Right atrium auricular region (tissue), 2 donors: Measurements from ENCODE around the gene TRDN. TPM values are rescaled to one million over a fixed set of nuclear protein-coding genes. Genes with fewer than 3 reads are reported as not detected.
A peak's percentile ranks its signal among the peaks of the same experiment; 100 is the strongest.

Experiments
- DNase-seq: peaks from one replicate; pipeline ENCODE4 v3.0.0-alpha.2; 2019; ENCODE audit warnings: low spot score
- H3K27ac ChIP-seq, 2 donors: fragments of 200-600 bp; sonication (generic); 1 replicate in 1 of 2; 2 replicates in 1 of 2; pipeline ENCODE4 v1.5.1; 2016 to 2019
- H3K27me3 ChIP-seq, 2 donors: fragments of 200-600 bp; sonication (generic); one replicate each; pipeline versions ENCODE4 v1.5.1 to v1.6.0; 2017 to 2019
- H3K36me3 ChIP-seq: fragments of 200-600 bp; sonication (generic); one replicate; pipeline ENCODE4 v1.5.1; 2016
- H3K4me1 ChIP-seq, 2 donors: fragments of 200-600 bp; sonication (generic); one replicate each; pipeline versions ENCODE4 v1.5.1 to v1.6.0; 2017 to 2019
- H3K4me3 ChIP-seq, 2 donors: fragments of 200-600 bp; sonication (generic); 1 replicate in 1 of 2; 2 replicates in 1 of 2; pipeline ENCODE4 v1.5.1; 2017 to 2019; ENCODE audit warnings: mild to moderate bottlenecking in 1 of 2, moderate library complexity in 1 of 2
- H3K9me3 ChIP-seq, 2 donors: fragments of 200-600 bp; sonication (generic); one replicate each; pipeline ENCODE4 v1.5.1; 2019
- CTCF ChIP-seq, 2 donors: fragments of 200-600 bp; sonication (generic); IDR thresholded peaks; one replicate each; pipeline ENCODE4 v1.5.1; 2019; ENCODE audit warnings: antibody characterized with exemption in 2 of 2
- total RNA-seq, 2 donors: library from RNA; depleted of rRNA; stranded (reverse); fragments of >200 nt; gene quantifications; one replicate each; pipeline ENCODE4 v1.1.0, GENCODE V29; 2016

The TRDN gene
- total RNA-seq, 2 donors from 2014 or later, result 90.2 to 217 TPM

- Histone ChIP-seq H3K27ac (peak overlapping the region in 1 of 2 donors; percentile 55), H3K9me3 (no peaks in the 10 kb centered on the region), H3K36me3 (no peaks in the 10 kb centered on the region), H3K4me1 (no peaks in the 10 kb centered on the region), H3K27me3 (no peaks in the 10 kb centered on the region), H3K4me3 (no peak overlapping the region)
- no peak for DNase-seq
- TF ChIP-seq CTCF (IDR thresholded peaks at IDR 0.05), result no peak
Observed at GRCh38 chr6:123629258-123629941, 7.3 kb downstream of the TRDN start.

GRCh38 chr6:123625696-123626095 lies 11.1 kb downstream of the TRDN start:
- no peak overlapping the region for H3K4me3 ChIP-seq

DNA sequence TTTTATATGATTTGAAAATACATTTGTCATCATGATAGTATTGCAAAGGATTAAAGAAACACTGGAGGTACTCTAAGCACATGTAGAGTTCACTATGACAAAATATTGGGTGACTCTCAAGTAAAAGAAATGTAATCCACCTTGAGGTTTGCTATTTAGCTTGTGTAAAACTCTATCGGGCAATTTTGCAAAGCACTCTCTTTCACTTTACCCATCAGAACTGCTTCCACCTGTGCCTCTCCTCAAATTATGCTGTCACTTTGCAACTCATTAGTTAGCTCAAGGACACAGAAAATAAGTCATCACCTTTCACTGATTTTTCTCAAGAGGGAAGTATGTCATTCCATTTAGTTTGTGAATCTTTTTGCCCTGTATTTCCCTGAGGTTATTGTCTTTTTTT lies 14.0 kb downstream of the TRDN start:
- no peaks in the 10 kb centered on the region for H3K36me3 ChIP-seq
- H3K27ac ChIP-seq, result peak overlapping the region in 1 of 2 donors; percentile 54
- no peaks in the 10 kb centered on the region for H3K4me1 ChIP-seq
- H3K27me3 ChIP-seq, result no peaks in the 10 kb centered on the region
- no peaks in the 10 kb centered on the region for H3K9me3 ChIP-seq
- no peak for TF ChIP-seq CTCF (IDR thresholded peaks at IDR 0.05)
- DNase-seq, result no peak
- no peak overlapping the region for H3K4me3 ChIP-seq

More at GRCh38 chr6:123625696-123626095, 11.1 kb downstream of the TRDN start:
- no peaks in the 10 kb centered on the region for H3K27me3 ChIP-seq
- no peak for DNase-seq
- no peaks in the 10 kb centered on the region for H3K4me1 ChIP-seq
- H3K9me3 ChIP-seq, result no peaks in the 10 kb centered on the region
- no peaks in the 10 kb centered on the region for H3K36me3 ChIP-seq
- no peak for TF ChIP-seq CTCF (IDR thresholded peaks at IDR 0.05)
- H3K27ac ChIP-seq, result no peak overlapping the region

DNA sequence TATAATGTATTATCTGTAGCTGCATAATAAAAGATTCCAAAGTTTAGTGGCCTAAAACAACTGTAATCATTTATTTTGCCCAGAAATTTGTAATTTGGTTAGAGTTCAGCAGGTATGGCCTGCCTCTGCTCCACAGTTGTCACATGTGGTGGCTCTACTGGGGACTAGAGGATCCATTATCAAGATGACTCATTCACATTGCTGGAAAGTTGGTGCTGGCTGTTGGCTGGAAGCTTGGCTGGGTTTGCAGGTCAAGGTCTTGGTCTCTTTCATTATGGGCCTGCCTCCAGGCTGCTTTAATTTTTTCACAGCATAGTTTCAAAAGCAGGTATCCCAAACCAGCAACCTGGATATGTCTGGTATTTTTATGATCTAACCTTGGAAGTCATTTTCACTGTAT lies 17.6 kb downstream of the TRDN start:
- no peak for TF ChIP-seq CTCF (IDR thresholded peaks at IDR 0.05)
- Histone ChIP-seq H3K9me3 (no peaks in the 10 kb centered on the region), H3K4me3 (no peak overlapping the region), H3K4me1 (no peaks in the 10 kb centered on the region), H3K27me3 (no peaks in the 10 kb centered on the region), H3K36me3 (no peaks in the 10 kb centered on the region), H3K27ac (peak overlapping the region in 1 of 2 donors; percentile 72)
- DNase-seq, result no peak

GRCh38 chr6:123616942-123617341 lies 19.8 kb downstream of the TRDN start:
- Histone ChIP-seq H3K36me3 (no peaks in the 10 kb centered on the region), H3K4me3 (no peak overlapping the region), H3K27me3 (no peaks in the 10 kb centered on the region), H3K4me1 (no peaks in the 10 kb centered on the region), H3K27ac (peak overlapping the region in 1 of 2 donors; percentile 72), H3K9me3 (no peaks in the 10 kb centered on the region)
- DNase-seq, result no peak
- TF ChIP-seq CTCF (IDR thresholded peaks at IDR 0.05), result no peak

- Histone ChIP-seq H3K9me3 (no peaks in the 10 kb centered on the region), H3K27ac (peak overlapping the region in 1 of 2 donors; percentile 72), H3K4me3 (no peak overlapping the region), H3K27me3 (no peaks in the 10 kb centered on the region), H3K4me1 (no peaks in the 10 kb centered on the region), H3K36me3 (no peaks in the 10 kb centered on the region)
- no peak for DNase-seq
- no peak for TF ChIP-seq CTCF (IDR thresholded peaks at IDR 0.05)
Observed at GRCh38 chr6:123616016-123616415, 20.7 kb downstream of the TRDN start.
